Activated CD4-positive, alpha-beta T cell treated with anti-CD3 and anti-CD28 coated beads, Interleukin-2, amount 50 U/mL, for 24 hours (primary cell): ENCODE measurements around the gene ATP11A.
A peak's percentile ranks its signal among the peaks of the same experiment; 100 is the strongest.

Experiments
- DNase-seq, 2 donors: peaks; one replicate each; pipeline ENCODE4 v3.0.0-alpha.2; 2020; ENCODE audit warnings: low read depth in 1 of 2, low spot score in 1 of 2

The ATP11A gene

DNA sequence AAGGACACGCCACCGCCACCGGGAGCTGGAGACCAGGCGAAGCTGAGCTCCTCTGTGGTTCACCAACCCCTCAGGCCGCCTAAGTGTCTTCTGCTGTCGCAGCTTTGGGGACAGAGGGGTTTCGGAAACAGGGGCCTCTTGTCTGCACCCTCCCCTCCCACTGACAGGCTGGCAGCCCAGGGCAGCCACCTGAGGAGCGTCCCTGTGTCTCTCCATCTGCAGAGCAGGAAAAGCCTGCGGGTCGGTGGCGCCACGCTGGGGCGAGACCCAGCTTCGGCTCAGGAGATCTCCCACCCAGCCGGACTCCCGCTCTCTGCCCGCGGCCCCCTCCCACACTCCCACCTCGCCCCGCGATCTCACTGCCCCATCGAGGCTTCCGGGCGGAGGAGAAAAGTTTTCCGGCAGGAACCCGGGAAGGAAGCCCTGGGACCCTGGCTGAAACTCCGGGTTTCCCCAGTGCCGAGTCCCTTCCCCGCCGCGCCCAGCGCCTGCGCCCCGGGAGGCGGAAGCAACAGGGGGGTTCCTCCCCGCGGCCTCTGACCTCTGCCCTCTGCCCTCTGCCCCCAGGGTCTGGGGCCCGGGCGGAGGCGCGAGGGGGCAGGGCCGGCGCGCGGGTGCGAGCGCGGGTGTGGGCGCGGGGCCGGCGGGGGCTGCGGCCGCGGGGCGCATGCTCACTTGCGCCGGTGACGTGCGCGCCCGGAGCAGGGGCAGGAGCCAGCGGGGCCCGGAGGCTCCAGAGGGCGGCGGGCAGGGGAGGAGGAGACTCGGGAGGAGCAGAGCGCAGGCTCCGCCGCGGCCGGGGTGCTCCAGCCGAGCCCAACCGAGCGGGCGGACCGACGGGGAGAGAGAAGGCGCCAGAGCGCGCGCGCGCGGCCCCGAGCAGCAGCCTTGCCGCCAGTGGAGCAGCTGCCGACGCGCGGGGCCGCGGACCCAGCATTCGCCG is at the start of gene ATP11A:
ATP11A (plus strand) TSS at position 736 of the 943 bp plus-strand sequence. CDS start 379 bp downstream, outside the sequence.
- peak; percentile 62 to 66 for DNase-seq

DNA sequence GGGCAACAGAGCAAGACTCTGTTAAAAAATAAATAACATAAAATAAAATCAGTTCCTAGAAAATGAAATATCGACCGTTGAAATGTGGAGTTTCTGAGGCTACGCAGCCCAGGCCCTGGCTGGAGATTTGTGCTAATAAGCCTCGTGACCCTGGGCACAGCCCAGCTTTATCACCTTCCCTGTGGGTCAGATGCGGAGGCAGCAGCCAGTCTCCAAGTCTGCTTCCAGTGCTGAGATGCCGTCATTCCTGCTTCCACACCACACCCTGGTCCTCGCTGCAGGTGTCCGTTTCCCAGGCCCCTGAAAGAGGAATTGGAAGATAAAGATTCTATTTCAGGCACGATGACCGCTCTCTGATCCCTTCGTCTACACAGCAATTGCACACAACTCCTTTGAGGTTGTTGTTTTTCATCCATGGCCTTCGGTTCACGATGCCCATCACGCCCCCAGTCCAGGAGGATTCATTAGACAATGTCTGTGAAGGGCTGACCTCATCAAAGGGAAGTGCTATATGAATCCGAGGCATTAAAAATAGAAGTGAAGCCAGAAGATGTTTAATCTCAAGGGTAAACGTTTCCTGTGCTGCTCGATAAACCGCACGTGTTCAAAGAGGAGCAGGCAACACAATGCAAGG is 48.3 kb upstream of the ATP11A start:
- no peak for DNase-seq

DNA sequence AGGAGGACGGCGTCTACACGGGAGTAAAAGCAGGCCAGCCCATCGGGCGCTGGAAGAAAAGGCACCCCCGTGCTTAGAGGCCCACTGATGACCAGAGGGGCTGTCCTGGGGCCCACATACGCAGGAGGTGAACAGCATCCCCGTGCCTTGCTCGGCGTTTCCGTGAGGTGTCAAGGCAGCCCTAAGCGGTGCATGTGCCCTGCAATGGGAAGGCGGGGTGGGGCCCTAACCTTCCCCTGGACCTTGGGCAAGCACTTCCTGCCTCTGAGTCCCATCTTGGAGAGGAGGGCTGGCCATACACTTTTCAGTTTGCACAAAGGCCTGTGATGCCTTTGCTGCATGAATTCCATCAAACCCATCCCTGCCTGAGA is 47.8 kb upstream of the ATP11A start:
- no peak for DNase-seq

DNA sequence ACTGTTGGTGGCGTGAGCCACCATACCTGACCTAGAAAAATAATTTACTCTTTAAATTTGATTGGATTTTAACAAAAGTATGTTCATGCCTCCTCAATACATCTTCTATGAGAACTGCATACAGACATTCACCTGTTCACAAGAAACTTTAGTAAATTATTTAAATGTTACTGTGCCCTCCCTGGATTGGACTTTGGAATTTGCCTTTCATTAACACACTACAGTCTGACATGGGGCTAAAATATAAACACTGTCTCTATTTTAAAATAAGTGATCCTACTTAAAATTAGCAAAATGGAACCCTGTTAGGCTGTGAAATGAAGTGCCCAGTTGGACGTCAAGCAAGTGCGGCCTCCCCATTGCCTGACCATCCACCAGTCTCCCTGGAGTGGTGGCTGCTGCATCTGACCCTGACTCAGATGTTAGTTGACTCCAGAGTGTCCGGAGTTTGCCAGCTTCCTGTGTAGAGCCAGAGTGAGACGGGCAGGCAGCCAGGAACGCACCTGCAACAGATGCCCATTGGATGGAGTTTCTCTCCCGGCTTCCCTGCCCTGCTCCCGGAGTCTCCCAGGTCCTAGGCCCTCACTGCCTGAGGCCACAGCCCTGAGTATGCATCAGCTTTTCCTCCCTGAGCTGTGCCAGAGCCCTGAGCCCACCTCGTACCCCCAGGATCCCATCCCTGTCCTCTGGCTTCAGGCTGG is 45.9 kb upstream of the ATP11A start:
- DNase-seq = no peak

DNA sequence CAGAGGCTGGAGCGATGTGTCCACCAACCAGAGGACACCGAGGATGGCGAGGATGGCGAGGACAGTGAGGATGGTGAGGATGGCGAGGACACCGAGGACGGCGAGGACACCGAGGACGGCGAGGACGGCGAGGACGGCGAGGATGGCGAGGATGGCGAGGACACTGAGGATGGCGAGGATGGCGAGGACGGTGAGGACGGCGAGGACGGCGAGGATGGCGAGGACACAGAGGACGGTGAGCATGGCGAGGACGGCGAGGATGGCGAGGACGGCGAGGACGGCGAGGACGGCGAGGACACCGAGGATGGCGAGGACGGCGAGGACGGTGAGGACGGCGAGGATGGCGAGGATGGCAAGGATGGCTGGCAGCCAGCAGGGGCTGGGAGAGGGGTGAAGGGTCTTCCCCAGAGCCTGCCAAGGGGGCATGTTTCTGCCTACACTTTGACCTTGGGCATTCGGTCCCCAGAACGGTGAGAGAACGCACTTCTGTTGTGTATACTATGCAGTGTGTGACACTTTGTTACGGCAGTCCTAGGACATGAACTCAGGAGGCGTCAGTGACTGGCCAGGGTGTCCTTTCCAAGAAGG is 44.4 kb upstream of the ATP11A start:
- DNase-seq = no peak

DNA sequence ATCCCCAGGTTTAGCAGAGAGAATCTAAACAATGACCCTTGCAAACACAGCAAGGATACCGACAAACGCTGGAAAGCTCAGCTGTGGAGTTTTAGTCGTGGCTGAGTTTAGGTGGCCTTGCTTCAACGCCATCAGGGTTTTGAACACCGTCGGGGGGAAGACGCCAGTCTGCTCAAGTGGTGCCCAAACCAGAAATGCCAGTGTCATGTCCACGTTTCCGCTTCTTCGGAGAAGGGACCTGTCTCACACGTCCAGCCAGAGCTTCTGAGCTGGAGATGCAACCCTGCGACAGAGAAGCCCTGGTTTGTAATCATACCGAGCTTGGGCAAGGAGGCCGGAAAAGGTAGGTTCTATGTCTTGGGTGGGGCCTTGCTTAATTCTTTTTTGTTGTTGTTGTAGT is 42.6 kb upstream of the ATP11A start:
- DNase-seq = no peak

DNA sequence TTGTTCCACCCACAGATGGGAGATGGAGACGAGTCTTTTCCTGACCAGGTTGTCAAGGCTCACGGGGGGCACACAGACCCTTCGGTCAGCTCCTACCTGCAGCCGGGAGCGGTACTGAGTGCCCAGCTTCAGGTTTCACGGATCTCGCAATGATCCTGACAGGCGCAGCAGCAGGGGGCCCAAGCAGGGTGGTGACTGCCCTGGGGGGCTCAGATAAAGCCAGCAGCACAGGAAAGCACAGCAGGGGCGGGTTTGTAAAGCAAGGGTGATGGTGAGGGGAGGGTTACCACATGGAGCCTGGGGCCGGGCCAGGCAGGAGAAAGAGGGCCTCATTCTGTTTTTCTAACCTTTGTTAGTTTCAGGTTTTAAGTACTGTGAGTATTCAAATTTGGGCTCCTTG is 41.7 kb upstream of the ATP11A start:
- DNase-seq = no peak

DNA sequence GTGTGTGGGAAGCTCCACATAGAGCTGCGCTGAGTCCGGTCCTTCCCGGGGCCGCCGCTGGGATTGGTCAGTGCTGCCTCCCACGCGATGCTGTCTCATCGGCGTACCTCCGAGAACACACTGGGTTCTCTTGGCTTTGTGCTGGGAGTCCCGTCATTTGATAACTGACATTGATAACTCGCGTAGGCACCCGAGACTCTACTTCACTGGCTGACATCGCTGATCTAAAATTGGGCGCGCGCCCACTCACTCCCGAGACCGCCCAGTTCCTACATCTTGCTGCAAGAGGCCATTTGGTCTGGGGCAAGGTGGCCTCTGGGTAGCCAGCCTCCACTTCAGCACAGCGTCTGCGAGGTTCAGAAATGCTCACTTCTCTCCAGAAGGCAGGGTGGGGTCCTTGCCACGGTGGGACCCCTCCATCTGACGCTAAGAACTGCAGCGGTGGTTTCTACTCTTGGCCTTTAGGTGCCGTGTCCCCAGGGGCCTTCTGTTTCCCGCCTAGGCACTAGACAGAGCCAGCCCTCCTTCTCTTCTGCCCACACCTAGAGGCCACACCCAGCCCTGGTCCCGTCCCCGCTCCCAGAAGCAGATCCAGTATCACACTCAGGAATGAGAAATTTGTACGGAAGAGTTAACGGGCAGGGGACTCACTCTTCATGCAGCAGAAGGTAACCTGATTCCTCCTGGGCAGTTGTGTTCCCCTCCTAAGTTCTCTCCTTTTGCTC is 40.7 kb upstream of the ATP11A start:
- DNase-seq = no peak

DNA sequence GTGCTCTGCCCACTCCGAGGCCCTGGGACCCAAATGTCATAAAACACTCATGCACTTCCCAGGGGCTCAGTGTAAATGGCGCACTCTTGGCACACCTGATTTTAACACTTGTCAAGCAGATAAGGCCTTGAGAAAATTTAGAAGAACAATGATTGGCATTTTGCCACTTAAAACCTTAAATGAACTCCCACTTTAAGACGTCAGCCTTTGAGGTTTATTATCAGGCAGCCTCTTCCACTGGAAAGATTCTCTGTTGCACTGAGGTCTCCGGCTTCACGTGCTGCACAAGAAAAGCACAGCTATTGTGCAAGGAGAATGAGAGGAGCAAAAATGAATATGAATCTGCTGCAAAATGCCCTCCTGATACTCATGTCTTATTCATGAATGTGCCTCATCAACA is 38.5 kb upstream of the ATP11A start:
- no peak for DNase-seq

DNA sequence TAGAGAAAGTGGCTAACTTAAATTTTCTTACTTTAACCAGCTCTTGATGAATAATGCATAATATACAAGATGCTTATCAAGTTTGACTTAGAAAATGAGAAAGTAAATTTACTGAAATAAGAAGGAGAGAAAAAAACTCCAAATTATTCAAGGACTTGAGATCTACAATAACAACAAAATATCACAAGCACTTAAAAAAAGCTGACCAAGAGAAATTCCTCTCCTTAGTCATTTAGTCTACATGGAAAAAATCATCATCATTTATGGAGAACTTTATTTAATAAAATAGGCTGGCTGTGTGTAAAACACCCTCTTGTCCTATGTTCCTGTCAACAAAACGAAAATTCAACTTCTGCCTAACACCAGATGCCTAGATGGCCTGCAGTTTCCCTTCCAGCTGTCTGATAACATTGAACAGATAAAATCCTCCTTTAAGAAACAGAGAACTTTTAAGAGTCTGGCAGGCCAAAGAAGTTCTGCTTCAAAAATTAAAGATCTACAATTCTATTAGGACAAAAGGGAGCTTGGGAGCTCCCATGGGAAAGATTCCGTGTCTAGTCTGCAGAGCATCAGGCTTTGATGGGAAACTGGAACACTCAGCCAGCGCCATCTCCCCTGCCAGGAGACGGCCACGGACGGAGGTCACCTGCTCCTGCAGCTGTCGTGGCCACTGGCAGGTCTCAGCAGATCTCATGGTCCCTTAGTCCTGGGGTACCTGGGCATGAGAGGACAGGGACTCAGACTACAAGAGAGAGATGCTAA is 37.9 kb upstream of the ATP11A start:
- no peak for DNase-seq

DNA sequence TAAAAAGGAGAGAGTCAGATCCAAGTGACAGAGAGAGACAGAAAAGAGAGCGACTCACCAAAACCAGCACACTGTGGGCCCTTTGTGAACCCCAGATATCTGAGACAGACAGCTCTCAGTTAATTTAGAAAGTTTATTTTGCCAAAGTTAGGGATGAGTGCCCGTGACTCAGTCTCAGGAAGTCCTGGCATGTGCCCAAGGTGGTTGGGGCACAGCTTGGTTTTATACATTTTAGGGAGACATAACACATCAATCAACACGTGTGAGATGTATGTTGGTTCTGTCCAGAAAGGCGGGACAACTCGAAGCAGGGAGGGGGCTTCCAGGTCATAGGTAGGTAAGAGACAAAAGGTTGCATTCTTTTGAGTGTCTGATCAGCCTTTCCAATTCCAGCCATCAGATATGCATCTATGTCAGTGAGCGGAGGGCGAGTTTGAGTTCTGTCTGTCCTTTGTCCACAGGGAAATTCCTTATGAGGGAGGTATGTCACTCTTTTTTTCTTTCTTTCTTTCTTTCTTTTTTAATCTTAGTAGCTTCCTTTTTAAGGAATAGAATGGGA is 37.2 kb upstream of the ATP11A start:
- DNase-seq = no peak

DNA sequence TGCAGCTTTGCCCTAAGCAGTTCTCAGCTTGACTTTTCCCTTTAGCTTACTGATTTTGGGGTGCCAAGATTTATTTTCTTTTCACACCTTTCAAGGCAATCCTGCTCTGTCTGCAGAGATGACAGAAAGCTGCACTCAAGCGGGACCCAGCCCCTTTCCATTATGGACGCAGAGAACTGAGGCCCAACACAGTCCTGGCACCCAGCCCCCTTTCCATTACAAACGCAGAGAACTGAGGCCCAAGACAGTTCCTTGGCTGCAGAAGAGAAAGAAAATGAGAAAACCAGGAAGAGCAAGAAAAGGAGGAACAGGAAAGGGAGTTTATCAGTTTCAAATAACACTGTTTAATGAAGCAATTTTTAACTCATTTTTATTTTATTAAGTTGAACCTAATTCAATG is 36.8 kb upstream of the ATP11A start:
- no peak for DNase-seq

DNA sequence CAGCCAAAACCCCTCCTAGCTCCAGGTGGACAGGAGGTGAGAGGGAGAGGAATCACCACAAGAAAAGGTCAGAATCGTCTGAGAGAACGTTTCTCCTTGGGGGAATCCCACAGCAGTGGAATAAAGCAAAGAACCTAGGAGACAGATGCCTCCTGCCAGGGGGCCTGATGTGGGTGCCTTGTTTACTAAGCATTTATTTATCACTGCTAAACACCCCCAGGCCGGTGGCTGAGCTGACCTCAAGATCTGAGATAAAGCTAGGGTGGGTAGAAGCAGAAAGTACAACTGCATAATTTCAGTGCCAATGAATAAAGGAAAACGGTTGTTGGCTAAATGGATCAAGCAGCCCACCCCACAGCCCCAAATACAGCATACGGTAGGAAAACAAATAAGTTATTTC is 33.9 kb upstream of the ATP11A start:
- no peak for DNase-seq

DNA sequence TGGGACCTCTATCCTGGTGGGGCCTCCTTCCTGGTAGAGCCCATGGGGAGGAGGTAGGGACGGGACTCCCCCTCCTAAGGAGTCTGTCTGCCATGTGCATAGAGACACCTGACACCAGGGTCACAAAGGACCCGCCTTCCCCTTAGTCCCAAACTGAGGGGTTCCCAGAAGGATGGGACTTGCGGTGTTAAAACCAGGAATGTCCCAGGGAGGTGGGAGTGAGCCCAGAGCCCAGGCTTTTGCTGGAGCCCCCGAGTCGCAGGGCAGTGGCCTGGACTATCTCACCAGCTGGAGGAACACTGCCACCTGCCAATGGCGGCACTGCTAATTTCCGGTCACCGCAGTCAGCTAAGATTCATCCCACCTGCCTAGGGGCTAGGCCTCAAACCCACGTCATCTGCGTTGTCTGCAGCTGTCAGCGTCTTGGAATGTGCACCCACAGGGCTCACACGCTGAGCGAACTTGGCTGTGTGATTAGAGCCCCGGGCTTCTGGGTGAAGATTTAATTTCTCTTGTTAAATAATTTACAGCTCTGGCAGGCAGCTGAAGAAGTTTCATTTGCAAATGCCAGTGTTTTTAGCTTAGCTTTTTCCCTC is 31.9 kb upstream of the ATP11A start:
- no peak for DNase-seq

DNA sequence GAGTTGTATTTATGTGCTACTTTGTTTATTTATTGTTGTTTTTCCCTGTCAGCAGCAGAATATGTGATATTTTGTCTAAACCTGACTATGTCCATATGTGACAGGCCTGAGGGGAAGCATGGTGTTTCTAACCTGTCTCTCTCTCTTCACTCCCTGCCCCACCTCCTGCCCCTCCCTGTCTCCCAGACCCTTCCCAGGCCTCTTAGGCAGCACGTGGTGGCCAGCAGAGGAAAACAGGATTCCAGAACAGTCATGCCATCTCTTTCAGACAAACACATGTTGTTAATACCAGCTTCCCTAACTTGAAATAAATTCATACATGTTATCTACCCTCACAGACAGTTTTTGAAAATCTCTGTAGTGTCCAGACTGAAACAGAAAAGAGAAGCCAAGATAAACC is 31.0 kb upstream of the ATP11A start:
- DNase-seq = no peak

DNA sequence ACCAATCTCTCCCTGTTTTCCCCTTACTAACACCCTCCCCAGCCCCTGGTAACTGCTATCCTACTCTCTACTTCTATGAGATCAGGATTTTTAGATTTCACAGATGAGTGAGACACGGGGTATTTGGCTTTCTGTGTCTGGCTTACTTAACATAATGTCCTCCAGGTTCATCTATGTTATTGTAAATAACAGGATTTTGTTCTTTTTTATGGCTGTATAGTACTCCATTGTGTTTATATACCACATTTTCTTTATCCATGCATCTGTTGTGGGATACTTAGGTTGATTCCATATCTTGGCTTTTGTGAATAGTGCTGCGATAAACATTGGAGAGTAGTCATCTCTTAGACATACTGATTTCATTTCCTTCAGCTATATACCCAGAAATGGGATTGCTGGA is 28.5 kb upstream of the ATP11A start:
- no peak for DNase-seq

DNA sequence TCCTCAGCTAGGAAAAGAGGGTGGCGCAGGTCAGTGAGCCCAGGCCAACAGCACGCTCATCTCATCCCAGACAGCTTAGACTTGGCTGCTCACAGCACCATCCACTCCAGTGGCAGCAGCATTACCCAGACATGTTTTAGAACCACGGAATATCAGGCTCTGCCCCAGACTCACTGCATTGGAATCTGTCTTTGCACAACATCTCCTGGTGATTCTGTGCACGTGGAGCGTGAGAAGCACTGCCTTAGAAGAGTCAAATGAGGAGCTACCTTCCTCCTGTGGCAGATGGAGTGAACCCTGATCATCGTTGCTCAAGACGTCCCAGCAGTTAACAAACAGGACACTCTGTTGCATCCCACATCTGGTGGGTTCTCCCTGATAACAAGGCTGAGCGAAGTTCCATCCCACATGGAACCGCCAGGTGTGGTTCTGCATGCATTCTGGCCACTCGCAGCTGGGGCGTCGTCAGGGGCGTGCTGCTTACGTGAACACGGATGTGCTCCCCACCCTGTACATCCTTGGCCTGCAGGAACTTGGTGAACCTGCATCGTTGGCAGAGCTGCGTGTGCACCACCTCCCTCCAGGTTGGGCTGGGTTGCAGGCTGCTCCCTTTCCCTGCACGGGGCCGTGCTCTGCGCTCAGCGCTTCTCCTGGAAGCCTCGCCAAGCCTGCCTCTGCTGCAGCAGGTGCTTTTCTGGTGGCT is 25.2 kb upstream of the ATP11A start:
- DNase-seq = no peak

DNA sequence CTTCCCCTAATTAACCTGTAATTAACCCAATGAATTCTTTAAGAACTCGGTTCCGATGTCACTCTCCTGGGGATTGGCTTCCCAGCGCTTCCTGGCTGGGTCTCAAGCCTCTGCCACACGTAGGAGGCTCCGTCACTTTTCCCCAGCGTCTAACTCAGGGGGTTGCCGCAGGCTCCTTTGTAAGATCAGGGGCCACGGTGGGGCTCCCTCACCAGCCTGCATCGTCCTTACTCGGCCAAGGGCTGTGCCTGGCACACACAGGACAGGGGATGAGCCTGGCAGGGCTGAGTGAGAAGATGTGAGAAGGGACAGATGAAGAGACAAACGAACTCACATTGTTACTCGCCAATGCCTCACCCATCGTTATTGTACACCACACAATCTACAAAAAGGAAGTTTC is 20.9 kb upstream of the ATP11A start:
- DNase-seq = no peak
